ENCODE data around the gene NUCKS1.

NUCKS1 gene

DNA sequence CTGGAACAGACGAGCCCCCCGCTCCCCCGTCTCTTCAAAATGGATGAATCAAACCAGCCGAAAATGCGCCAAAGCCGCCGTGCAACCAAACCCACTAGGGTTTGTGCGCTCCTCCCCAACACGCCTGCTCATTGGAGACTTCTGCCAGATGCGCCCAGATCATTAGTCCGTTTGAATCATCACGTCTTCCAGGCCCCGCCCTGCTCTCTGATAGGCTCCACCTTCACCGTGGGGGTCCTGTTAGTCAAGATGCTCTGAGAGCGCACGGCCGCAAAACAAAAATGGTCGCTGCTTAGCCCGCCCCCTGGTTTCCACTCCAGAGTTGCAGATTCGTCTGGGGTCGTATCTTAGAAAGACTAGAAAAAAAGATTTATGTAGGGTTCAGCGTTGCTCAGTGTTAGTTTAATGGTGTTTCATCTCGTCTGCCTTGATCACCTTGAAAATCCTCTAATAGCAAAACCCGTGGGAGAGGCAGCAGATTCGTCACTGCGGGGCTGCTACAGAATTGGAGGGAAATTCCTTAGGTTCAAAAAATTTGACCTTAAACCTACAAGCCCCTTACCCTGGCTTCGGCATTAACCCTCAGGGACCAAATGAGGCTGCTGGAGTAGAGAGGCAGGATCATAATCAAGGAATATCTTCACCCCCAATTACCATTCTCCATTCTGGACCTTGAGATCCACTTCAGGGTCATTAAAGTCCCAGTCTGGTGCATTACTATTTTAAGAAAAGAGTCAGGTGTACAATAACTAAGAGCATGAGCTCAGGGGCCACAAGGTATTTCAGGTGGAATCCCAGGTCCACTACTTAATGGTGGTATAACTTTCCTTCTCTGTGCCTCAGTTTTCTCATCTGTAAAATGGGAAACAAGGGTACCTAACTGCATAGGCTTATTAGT is at the start of gene NUCKS1:
Gene NUCKS1, minus strand, starts transcription at position 45 of the 898 bp plus-strand sequence. CDS start 209 bp downstream, outside the sequence.
- DNase-seq: peak; percentile 85

DNA sequence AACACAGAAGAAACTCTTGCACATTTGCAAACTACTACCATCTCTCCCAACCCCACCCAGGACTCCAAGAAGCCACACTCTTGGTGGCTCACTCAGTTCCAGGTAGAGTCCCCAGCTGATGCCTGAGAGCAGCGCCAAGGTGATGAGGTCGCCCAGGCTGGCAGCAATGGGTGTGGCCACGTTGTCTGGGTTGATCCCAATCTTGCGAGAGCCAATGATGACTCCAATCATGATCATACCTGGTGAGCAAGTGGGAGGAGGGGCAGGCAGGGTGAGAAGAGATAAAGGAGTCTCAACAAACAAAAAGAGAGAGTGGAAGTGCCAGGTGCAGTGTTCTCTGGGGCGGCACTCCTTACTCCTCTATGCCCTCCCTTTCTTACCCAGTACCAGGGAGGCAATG is 48.6 kb upstream of the NUCKS1 start:
- DNase-seq: no peak

GRCh38 chr1:205797168-205797567 is 47.2 kb upstream of the NUCKS1 start:
- no peak for DNase-seq

DNA sequence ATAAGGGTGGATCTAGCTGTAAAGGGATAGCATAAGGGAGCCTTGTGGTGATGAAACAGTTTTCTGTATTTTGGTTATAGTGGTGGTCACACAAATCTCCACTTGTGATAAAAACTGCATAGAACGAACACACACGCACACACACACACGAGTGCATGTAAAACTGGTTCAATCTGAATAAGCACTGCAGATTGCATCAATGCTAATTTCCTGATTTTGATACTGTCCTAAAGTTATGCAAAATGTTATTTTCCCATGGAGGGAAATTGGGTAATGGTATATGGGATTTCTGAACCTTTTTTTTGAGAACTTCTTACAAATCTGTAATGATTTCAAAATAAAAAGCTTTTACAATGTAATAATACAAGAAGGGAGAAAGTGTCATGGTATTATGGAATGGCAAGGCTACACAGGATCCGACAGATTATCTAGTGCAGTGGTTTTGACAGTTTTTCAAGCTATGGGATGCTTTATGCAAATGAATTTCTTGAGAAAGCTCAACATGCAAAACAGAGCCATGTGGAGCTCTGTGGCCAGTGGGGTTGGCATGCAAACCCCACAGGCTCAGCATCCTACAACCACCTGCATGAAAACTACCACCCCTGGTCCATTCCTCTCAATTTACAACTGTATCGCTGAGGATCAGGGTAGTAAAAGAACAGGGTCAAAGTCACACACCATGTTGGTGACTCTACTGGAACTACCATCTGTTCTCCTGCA is 44.2 kb upstream of the NUCKS1 start:
- DNase-seq: no peak

DNA sequence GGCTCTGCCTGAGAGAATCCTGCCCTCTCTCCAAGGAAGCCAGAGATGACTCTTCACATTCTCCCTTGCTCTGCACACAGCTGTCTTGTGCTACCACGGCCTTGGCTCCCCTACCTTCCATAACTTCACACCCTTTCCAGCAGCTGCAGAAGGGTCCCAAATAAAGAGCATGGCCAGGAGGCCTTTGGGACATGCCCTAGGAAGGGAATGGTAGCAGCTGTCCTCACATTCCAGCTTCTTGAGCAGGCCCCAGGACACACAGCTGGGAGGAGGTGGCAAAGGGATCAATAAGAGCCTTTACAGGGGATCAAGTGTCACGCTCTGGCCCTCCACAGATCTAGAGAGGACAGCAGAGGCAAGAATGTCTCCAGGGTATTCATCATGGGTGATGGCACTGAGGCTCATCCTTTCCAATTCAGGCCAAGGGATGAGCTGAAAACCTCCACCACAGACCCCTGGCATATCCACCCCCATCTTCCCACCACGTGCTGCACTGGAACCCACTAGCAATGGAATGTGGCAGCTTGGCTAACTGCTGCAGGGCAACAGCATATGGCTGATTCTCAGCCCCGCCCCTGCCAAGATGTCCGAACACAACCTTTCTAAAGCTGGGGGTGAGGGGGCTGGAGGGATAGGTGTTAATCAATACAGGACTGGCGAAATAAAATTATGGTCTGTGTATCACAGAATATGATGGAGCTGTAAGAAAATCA is 43.1 kb upstream of the NUCKS1 start:
- no peak for DNase-seq

GRCh38 chr1:205792481-205792881 is 42.5 kb upstream of the NUCKS1 start:
- DNase-seq: no peak

- DNase-seq: no peak
Observed at GRCh38 chr1:205791568-205792180, 41.7 kb upstream of the NUCKS1 start.

GRCh38 chr1:205787287-205787916 is 37.4 kb upstream of the NUCKS1 start:
- no peak for DNase-seq

DNA sequence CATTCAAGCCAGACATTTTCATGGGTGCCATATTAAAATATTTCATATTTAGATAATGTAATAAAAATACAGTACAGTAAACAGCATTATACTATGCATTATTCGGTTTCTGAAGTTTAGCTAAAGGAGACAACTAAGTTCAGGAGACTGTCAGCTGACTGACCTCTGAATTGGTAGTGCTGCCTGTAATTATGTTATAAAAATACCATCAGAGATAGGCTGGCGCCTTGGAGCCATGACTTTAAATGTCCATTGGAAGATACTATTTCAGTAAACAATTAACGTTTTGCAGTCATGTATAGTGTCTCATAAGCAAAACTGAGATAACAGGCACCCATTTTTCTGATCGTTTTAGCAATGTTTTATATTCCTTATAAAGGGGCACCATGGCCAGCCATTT is 36.6 kb upstream of the NUCKS1 start:
- DNase-seq: no peak

DNA sequence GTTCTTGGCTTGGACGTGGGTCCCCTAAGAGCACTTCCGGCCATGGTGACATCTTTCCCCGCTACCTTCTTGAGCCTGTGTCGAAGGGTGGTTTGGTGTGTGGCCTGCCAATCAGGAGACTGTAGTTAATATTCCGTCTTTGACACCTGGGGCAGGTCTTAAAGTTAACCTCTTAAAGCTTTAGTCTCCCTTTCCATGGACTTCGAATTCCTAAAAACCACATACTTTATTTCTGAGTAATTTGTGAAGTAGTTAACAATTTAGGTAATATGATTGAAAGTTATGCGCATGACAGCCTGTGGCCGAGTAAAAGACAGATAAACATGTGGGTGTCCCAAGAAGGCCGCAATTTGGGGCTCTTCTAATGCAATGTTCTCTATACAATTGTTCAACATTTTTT is 35.5 kb upstream of the NUCKS1 start:
- no peak for DNase-seq

GRCh38 chr1:205783904-205784303 is 33.9 kb upstream of the NUCKS1 start:
- DNase-seq: peak; percentile 21

GRCh38 chr1:205783433-205783795 is 33.4 kb upstream of the NUCKS1 start:
- DNase-seq: no peak

GRCh38 chr1:205782627-205783432 is 32.8 kb upstream of the NUCKS1 start:
- DNase-seq: no peak

GRCh38 chr1:205780335-205780734 is 30.4 kb upstream of the NUCKS1 start:
- DNase-seq: no peak

DNA sequence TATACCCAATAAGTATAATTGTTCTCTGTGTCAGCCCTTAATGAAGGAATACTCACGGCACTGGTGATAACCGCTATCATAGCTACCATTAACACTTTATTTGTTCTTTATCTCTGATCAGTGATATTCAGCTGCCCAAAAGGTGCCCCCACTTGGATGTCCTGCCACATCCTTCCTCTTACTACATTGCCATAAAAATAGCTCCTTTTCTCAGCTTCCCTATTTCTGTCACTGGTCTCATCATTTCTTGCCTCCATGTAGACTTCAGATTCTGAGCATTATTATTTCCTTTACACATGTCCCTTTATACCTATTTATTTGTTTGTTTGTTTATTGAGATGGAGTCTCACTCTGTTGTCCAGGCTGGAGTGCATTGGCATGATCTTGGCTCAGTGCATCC is 28.0 kb upstream of the NUCKS1 start:
- DNase-seq: no peak

GRCh38 chr1:205775717-205776056 is 25.7 kb upstream of the NUCKS1 start:
- DNase-seq: no peak

DNA sequence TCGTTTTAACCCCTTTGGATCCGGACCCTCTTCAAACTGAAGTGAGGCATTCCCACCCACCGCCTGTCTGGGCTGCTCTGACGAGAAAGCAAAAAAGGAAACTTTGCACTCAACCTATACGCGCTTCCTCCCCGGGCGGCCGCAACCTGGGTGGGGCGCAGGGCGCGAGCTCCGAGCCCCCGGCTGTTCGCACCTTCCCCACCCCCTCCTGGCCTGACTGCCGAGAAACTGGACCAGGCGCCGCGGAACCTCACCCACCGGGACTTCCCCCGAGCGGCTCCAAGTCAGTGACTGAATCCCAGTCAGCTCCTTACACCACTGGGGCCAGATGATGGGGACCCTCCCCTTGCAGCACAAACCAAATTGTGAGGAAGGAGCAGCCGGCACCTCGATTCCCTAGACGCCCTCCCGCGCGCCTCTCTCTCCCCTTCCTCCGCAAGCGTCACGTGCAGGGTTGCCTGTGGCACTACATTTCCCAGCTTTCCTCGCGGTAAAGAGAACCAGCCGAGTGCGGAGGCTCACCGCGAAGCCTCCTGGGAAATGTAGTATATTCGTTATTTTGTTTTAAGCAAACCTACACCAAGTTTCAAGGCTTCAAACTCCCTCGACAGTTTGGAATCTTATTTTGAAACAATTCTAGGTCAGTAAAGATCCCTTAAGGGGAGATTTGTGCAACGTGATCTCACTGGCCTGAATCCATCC is 25.2 kb upstream of the NUCKS1 start, which contains the start of gene RAB29:
Gene RAB29, minus strand, starts transcription at position 468 of the 702 bp plus-strand sequence. CDS start 526 bp downstream, outside the sequence.
- DNase-seq: peak; percentile 18

- DNase-seq: no peak
Observed at GRCh38 chr1:205774198-205775014, 24.4 kb upstream of the NUCKS1 start.

- no peak for DNase-seq
Observed at GRCh38 chr1:205772607-205773032, 22.6 kb upstream of the NUCKS1 start.

- DNase-seq: no peak
Observed at GRCh38 chr1:205770618-205771017, 20.6 kb upstream of the NUCKS1 start.

Measured in GOT3 (cell line).